Neural cell (in vitro differentiated cells): Measurements from ENCODE around the gene USP12. TPM values are rescaled to one million over a fixed set of nuclear protein-coding genes. Genes with fewer than 3 reads are reported as not detected.
"Not testable (repeated sequence)": the region's sequence is repeated elsewhere in the genome, so short reads cannot be mapped to it uniquely, and the experiment has no call there.

Experiments
- H2AFZ ChIP-seq: fragments of 200-600, 300-800 bp; sonication (generic), shearing (Covaris generic); 2 replicates; pipeline ENCODE4 v1.6.0; 2014; ENCODE audit warnings: low read depth, mild to moderate bottlenecking, antibody characterized with exemption, low read length, moderate library complexity
- H3F3A ChIP-seq: fragments of 200-600 bp; shearing (Covaris generic); 2 replicates; pipeline ENCODE4 v1.6.1; 2016; ENCODE audit warnings: mild to moderate bottlenecking, moderate library complexity, mixed read lengths, antibody characterized with exemption, low read length; ENCODE audit not compliant: insufficient read depth, poor library complexity, severe bottlenecking
- H3K27ac ChIP-seq: fragments of 200-600, 300-800 bp; sonication (generic), shearing (Covaris generic); 2 replicates; pipeline ENCODE4 v1.5.1; 2014; ENCODE audit warnings: mild to moderate bottlenecking, low read length, moderate library complexity
- H3K27me3 ChIP-seq: fragments of 300-800, 200-600 bp; sonication (generic), shearing (Covaris generic); 2 replicates; pipeline ENCODE4 v1.6.0; 2014; ENCODE audit warnings: mild to moderate bottlenecking, low read depth, low read length, moderate library complexity; ENCODE audit not compliant: insufficient read depth
- H3K36me3 ChIP-seq: fragments of 300-800, 200-600 bp; sonication (generic), shearing (Covaris generic); 2 replicates; pipeline ENCODE4 v1.5.1; 2014; ENCODE audit warnings: mild to moderate bottlenecking, antibody characterized with exemption, low read length, moderate library complexity; ENCODE audit not compliant: insufficient read depth
- H3K4me2 ChIP-seq: fragments of 300-800, 200-600 bp; sonication (generic), shearing (Covaris generic); 2 replicates; pipeline ENCODE4 v1.6.0; 2014; ENCODE audit warnings: mild to moderate bottlenecking, low read length
- H3K4me3 ChIP-seq: fragments of 300-800, 200-600 bp; sonication (generic), shearing (Covaris generic); 2 replicates; pipeline ENCODE4 v1.5.1; 2014; ENCODE audit warnings: mild to moderate bottlenecking, low read length, moderate library complexity
- H3K79me2 ChIP-seq: fragments of 200-600 bp; shearing (Covaris generic); replicated peaks from 2 replicates; pipeline ENCODE4 v1.6.0; 2014; ENCODE audit warnings: mild to moderate bottlenecking, low read length, moderate library complexity; ENCODE audit not compliant: insufficient read depth
- H3K9ac ChIP-seq: fragments of 300-800, 200-600 bp; sonication (generic), shearing (Covaris generic); 2 replicates; pipeline ENCODE4 v1.6.1; 2016; ENCODE audit warnings: mild to moderate bottlenecking, low read length, mixed read lengths
- H3K9me2 ChIP-seq: fragments of 200-600 bp; shearing (Covaris generic); 2 replicates; pipeline ENCODE4 v1.6.1; 2016; ENCODE audit warnings: mild to moderate bottlenecking, low read length, mixed read lengths; ENCODE audit not compliant: insufficient read depth
- H3K9me3 ChIP-seq: fragments of 200-600, 300-800 bp; sonication (generic), shearing (Covaris generic); 2 replicates; pipeline ENCODE4 v1.6.1; 2016; ENCODE audit warnings: mild to moderate bottlenecking, mixed run types, low read length, moderate library complexity, mixed read lengths
- H4K20me1 ChIP-seq: fragments of 200-600 bp; shearing (Covaris generic); 2 replicates; pipeline ENCODE4 v1.6.1; 2016; ENCODE audit warnings: mild to moderate bottlenecking, mixed run types; ENCODE audit not compliant: insufficient read depth
- EP300 ChIP-seq: fragments of 450-650 bp; conservative IDR thresholded peaks from 2 replicates; pipeline ENCODE4 v1.6.1; 2014; ENCODE audit warnings: antibody characterized with exemption, mild to moderate bottlenecking, moderate library complexity; ENCODE audit not compliant: poor library complexity, severe bottlenecking
- EZH2 ChIP-seq: fragments of 200-600, 300-800 bp; shearing (Covaris generic), sonication (generic); IDR thresholded peaks from 2 replicates; pipeline ENCODE4 v1.6.1; 2014; ENCODE audit warnings: antibody characterized with exemption, low read length, borderline replicate concordance, mild to moderate bottlenecking; ENCODE audit not compliant: insufficient read depth, poor library complexity, severe bottlenecking
- MXI1 ChIP-seq: fragments of 450-650 bp; conservative IDR thresholded peaks from 2 replicates; pipeline ENCODE4 v1.6.1; 2014; ENCODE audit warnings: antibody characterized with exemption, mild to moderate bottlenecking; ENCODE audit not compliant: poor library complexity, severe bottlenecking
- POLR2AphosphoS5 ChIP-seq: IDR thresholded peaks from 2 replicates; pipeline ENCODE4 v1.6.1; 2012
- RAD21 ChIP-seq: fragments of 450-650 bp; conservative IDR thresholded peaks from 2 replicates; pipeline ENCODE4 v1.6.1; 2014; ENCODE audit warnings: antibody characterized with exemption, mild to moderate bottlenecking, moderate library complexity
- SMC3 ChIP-seq: fragments of 450-650 bp; conservative IDR thresholded peaks from 2 replicates; pipeline ENCODE4 v1.6.1; 2014; ENCODE audit warnings: antibody characterized with exemption, mild to moderate bottlenecking, moderate library complexity; ENCODE audit not compliant: poor library complexity
- TAF1 ChIP-seq: IDR thresholded peaks from 2 replicates; pipeline ENCODE4 v1.6.1; 2012; ENCODE audit warnings: low read depth
- polyA plus RNA-seq: library from polyadenylated mRNA; depleted of rRNA; stranded (reverse); fragments of >200 nt; gene quantifications from 2 replicates; pipeline ENCODE4 v1.2.3, GENCODE V29; 2014
- TF ChIP-seq, protein P1 (sequence below): fragments of 450-650 bp; IDR thresholded peaks from 2 replicates; pipeline ENCODE4 v1.5.1; 2014; ENCODE audit warnings: antibody characterized with exemption, mild to moderate bottlenecking, moderate library complexity; ENCODE audit not compliant: poor library complexity, severe bottlenecking
- TF ChIP-seq, protein P2 (sequence below): IDR thresholded peaks from 2 replicates; pipeline ENCODE4 v1.6.1; 2012; ENCODE audit warnings: borderline replicate concordance

The USP12 gene
- polyA plus RNA-seq, 1 donor from 2014 or later: 26.2 TPM

DNA sequence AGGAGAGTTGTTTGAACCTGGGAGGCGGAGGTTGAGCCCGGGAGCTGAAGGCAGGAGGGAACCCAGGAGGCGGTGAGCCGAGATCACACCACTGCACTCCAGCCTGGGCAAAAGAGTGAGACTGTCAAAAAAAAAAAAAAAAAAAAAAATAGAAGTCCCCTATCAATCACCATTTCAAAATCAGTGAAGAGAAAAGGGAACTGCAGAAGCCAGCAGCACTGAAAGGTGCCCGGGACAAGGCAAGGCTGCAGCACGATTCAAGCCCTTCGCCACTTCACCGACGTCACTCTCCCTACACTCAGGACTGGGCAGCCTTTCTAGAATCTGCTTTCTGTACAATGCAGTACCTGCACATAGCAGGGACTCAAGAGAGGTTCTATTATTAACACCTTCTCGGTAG lies 21.9 kb upstream of the USP12 start:
- Histone ChIP-seq H3K79me2 (no peaks in the 10 kb centered on the region), H4K20me1 (no peaks in the 10 kb centered on the region), H3K9me2 (no peaks in the 10 kb centered on the region), H3K27ac (no peak overlapping the region), H3F3A (no peaks in the 10 kb centered on the region), H3K4me3 (no peak overlapping the region), H3K9ac (no peak overlapping the region), H2AFZ (no peak overlapping the region), H3K36me3 (no peaks in the 10 kb centered on the region), H3K27me3 (no peaks in the 10 kb centered on the region), H3K4me2 (no peak overlapping the region), H3K9me3 (no peaks in the 10 kb centered on the region)
- TF ChIP-seq, protein P1, sequence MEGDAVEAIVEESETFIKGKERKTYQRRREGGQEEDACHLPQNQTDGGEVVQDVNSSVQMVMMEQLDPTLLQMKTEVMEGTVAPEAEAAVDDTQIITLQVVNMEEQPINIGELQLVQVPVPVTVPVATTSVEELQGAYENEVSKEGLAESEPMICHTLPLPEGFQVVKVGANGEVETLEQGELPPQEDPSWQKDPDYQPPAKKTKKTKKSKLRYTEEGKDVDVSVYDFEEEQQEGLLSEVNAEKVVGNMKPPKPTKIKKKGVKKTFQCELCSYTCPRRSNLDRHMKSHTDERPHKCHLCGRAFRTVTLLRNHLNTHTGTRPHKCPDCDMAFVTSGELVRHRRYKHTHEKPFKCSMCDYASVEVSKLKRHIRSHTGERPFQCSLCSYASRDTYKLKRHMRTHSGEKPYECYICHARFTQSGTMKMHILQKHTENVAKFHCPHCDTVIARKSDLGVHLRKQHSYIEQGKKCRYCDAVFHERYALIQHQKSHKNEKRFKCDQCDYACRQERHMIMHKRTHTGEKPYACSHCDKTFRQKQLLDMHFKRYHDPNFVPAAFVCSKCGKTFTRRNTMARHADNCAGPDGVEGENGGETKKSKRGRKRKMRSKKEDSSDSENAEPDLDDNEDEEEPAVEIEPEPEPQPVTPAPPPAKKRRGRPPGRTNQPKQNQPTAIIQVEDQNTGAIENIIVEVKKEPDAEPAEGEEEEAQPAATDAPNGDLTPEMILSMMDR: no peak

- H3F3A ChIP-seq: no peaks in the 10 kb centered on the region
- H2AFZ ChIP-seq: no peak overlapping the region
- no peaks in the 10 kb centered on the region for H3K9me3 ChIP-seq
- no peak overlapping the region for H3K27ac ChIP-seq
- no peak overlapping the region for H3K4me3 ChIP-seq
- no peaks in the 10 kb centered on the region for H4K20me1 ChIP-seq
- no peak overlapping the region for H3K9ac ChIP-seq
- no peaks in the 10 kb centered on the region for H3K36me3 ChIP-seq
- no peak for TF ChIP-seq TAF1
- TF ChIP-seq RAD21: no peak
- TF ChIP-seq POLR2AphosphoS5: no peak
- TF ChIP-seq MXI1: no peak
- TF ChIP-seq, protein P2, sequence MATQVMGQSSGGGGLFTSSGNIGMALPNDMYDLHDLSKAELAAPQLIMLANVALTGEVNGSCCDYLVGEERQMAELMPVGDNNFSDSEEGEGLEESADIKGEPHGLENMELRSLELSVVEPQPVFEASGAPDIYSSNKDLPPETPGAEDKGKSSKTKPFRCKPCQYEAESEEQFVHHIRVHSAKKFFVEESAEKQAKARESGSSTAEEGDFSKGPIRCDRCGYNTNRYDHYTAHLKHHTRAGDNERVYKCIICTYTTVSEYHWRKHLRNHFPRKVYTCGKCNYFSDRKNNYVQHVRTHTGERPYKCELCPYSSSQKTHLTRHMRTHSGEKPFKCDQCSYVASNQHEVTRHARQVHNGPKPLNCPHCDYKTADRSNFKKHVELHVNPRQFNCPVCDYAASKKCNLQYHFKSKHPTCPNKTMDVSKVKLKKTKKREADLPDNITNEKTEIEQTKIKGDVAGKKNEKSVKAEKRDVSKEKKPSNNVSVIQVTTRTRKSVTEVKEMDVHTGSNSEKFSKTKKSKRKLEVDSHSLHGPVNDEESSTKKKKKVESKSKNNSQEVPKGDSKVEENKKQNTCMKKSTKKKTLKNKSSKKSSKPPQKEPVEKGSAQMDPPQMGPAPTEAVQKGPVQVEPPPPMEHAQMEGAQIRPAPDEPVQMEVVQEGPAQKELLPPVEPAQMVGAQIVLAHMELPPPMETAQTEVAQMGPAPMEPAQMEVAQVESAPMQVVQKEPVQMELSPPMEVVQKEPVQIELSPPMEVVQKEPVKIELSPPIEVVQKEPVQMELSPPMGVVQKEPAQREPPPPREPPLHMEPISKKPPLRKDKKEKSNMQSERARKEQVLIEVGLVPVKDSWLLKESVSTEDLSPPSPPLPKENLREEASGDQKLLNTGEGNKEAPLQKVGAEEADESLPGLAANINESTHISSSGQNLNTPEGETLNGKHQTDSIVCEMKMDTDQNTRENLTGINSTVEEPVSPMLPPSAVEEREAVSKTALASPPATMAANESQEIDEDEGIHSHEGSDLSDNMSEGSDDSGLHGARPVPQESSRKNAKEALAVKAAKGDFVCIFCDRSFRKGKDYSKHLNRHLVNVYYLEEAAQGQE: no peak
- TF ChIP-seq EP300: no peak
- no peak for TF ChIP-seq EZH2
- TF ChIP-seq, protein P1: no peak
- TF ChIP-seq SMC3: no peak
- no peaks in the 10 kb centered on the region for H3K9me2 ChIP-seq
- H3K79me2 ChIP-seq: no peaks in the 10 kb centered on the region
- no peaks in the 10 kb centered on the region for H3K27me3 ChIP-seq
- no peak overlapping the region for H3K4me2 ChIP-seq
Observed at GRCh38 chr13:27192973-27193372, 21.4 kb upstream of the USP12 start.

DNA sequence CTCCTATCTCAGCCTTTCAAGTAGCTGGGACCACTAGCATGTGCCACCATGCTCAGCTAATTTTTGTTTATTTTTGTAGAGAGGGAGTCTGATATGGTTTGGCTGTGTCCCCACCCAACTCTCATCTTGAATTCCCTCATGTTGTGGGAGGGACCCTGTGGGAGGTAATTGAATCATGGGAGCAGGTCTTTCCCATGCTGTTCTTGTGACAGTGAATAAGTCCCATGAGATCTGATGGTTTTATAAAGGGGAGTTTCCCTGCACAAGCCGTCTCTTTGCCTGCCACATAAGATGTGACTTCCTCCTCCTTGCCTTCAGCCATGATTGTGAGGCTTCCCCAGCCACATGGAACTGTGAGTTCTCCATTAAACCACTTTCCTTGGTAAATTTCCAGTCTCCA lies 20.8 kb upstream of the USP12 start:
- H3K9ac ChIP-seq, H3F3A ChIP-seq, H3K27me3 ChIP-seq, H3K4me3 ChIP-seq, H3K4me2 ChIP-seq, H3K79me2 ChIP-seq, H3K27ac ChIP-seq, H3K36me3 ChIP-seq, H3K9me3 ChIP-seq, H4K20me1 ChIP-seq, H3K9me2 ChIP-seq, H2AFZ ChIP-seq: not testable (repeated sequence)
